Posterior cingulate gyrus (tissue), 11 donors: Measurements from ENCODE around the gene TMBIM4.
A peak's percentile ranks its signal among the peaks of the same experiment; 100 is the strongest.

Source experiments
- DNase-seq, 10 donors: peaks; one replicate each; pipeline versions ENCODE4 v3.0.0 to v3.0.0-alpha.2; 2020 to 2021; ENCODE audit warnings: mixed read lengths in 3 of 10
- intact Hi-C: fragments of 100-400 bp; cut with DNase I; formaldehyde crosslinking; loops from one replicate; pipeline ENCODE4 v1.15.1; 2023

The TMBIM4 gene

GRCh38 chr12:66143868-66144267 is 25.9 kb downstream of the TMBIM4 start:
- no peak for DNase-seq
- intact Hi-C loops: no loop called here

- intact Hi-C loops: no loop called here
These were observed 27.0 kb downstream of the TMBIM4 start for GRCh38 chr12:66142826-66143225.

GRCh38 chr12:66141299-66141698 is 28.5 kb downstream of the TMBIM4 start:
- intact Hi-C loops: no loop called here
- DNase-seq: no peak

More at GRCh38 chr12:66142826-66143225, 27.0 kb downstream of the TMBIM4 start:
- DNase-seq: no peak

- intact Hi-C loops: no loop called here
These were observed 29.1 kb downstream of the TMBIM4 start for GRCh38 chr12:66140731-66141130.

GRCh38 chr12:66139328-66139727 is 30.5 kb downstream of the TMBIM4 start:
- intact Hi-C loops: no loop called here
- DNase-seq: no peak

More at GRCh38 chr12:66140731-66141130, 29.1 kb downstream of the TMBIM4 start:
- no peak for DNase-seq

GRCh38 chr12:66137937-66138336 is 31.9 kb downstream of the TMBIM4 start:
- intact Hi-C loops: no loop called here
- no peak for DNase-seq

- no peak for DNase-seq
- intact Hi-C loops: no loop called here
These were observed 37.4 kb downstream of the TMBIM4 start for GRCh38 chr12:66132408-66132807.

GRCh38 chr12:66131067-66131688 is 38.6 kb downstream of the TMBIM4 start:
- intact Hi-C loops: no loop called here
- DNase-seq: no peak

GRCh38 chr12:66130267-66131066 is 39.3 kb downstream of the TMBIM4 start, which contains the start of gene LLPH:
Gene LLPH (minus strand): TSS chr12:66130750. CDS start chr12:66129106, 1,644 bp downstream.
- intact Hi-C loops: loop anchor here (1.0 kb wide), 1 partner anchor 39 kb away; the partner anchor contains the start of gene TMBIM4
- DNase-seq: peak; percentile 79 to 98 (median 88)

- DNase-seq: no peak
- intact Hi-C loops: loop anchor here (1.0 kb wide), 1 partner anchor 39 kb away; the partner anchor contains the start of gene TMBIM4
These were observed 39.9 kb downstream of the TMBIM4 start for GRCh38 chr12:66129934-66130266.

- DNase-seq: no peak
- intact Hi-C loops: no loop called here
These were observed 42.1 kb downstream of the TMBIM4 start for GRCh38 chr12:66127650-66128049.

- DNase-seq: no peak
- intact Hi-C loops: no loop called here
These were observed 49.3 kb downstream of the TMBIM4 start for GRCh38 chr12:66120477-66120876.

GRCh38 chr12:66119870-66120241 is 49.9 kb downstream of the TMBIM4 start:
- DNase-seq: no peak
- intact Hi-C loops: no loop called here

GRCh38 chr12:66119229-66119869 is 50.4 kb downstream of the TMBIM4 start:
- DNase-seq: no peak
- intact Hi-C loops: no loop called here

GRCh38 chr12:66118240-66118891 is 51.4 kb downstream of the TMBIM4 start:
- no peak for DNase-seq
- intact Hi-C loops: no loop called here

GRCh38 chr12:66117242-66117641 is 52.6 kb downstream of the TMBIM4 start:
- intact Hi-C loops: no loop called here

GRCh38 chr12:66115071-66115600 is 54.7 kb downstream of the TMBIM4 start:
- no peak for DNase-seq
- intact Hi-C loops: no loop called here

More at GRCh38 chr12:66117242-66117641, 52.6 kb downstream of the TMBIM4 start:
- DNase-seq: no peak

GRCh38 chr12:66113471-66113870 is 56.3 kb downstream of the TMBIM4 start:
- no peak for DNase-seq
- intact Hi-C loops: no loop called here

- intact Hi-C loops: no loop called here
These were observed 58.2 kb downstream of the TMBIM4 start for GRCh38 chr12:66111605-66112004.

GRCh38 chr12:66109056-66109455 is 60.7 kb downstream of the TMBIM4 start:
- no peak for DNase-seq
- intact Hi-C loops: no loop called here

More at GRCh38 chr12:66111605-66112004, 58.2 kb downstream of the TMBIM4 start:
- DNase-seq: no peak

GRCh38 chr12:66108386-66108785 is 61.4 kb downstream of the TMBIM4 start:
- no peak for DNase-seq
- intact Hi-C loops: no loop called here
